ENCODE measurements around the gene MEAK7.

The MEAK7 gene

GRCh38 chr16:84509032-84509950, 4.8 kb upstream of the MEAK7 start:
- no peak for DNase-seq

- DNase-seq = no peak
Observed at GRCh38 chr16:84508502-84508901, 4.0 kb upstream of the MEAK7 start.

DNA sequence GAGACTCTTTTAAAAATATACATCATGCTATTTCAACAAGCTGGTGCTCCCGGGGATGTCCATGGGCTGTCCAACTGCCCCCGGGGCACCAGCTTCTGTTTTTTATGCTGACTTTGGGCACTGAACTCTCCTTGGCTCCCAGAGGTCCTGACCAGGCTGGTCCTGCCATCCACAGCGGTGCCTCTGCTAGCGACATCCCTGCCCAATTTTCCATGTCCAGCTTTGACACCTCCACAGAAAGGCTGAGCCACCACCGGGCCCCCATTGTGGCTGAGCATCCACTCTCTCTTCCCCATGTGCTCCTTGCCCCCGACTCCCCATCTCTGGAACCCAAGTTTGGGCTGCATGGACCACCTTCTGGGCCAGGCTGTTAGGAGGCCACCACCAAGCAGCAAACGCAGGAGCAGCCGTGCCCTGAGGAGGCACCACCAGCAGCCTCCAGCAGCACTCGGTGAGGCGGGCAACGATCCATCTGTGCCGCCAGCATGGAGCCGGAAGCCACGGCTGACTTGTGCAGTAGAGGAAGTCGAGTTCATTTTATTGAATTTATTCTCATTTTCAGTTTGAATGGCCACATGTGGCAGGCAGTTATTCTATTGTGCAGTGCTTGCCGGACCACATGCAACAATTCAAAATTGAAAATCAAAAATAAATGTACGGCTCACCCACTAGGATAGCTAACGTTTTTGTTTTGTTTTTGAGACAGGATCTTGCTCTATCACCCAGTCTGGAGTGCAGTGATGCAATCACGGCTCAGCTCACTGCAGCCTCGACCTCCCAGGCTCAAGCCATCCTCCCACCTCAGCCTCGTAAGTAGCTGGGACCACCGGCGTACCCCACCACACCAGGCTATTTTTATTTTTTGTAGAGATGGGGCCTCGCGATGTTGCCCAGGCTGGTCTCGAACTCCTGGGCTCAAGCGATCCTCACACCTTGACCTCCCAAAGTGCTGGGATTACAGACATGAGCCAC, 2.8 kb upstream of the MEAK7 start:
- DNase-seq = no peak

- no peak for DNase-seq
Observed at GRCh38 chr16:84505249-84506187, 1.1 kb upstream of the MEAK7 start.

GRCh38 chr16:84503751-84504395, 586 bp downstream of the MEAK7 start:
- DNase-seq = no peak

- DNase-seq = no peak
Observed at GRCh38 chr16:84502581-84502980, 1.9 kb downstream of the MEAK7 start.

- no peak for DNase-seq
Observed at GRCh38 chr16:84502075-84502474, 2.4 kb downstream of the MEAK7 start.

DNA sequence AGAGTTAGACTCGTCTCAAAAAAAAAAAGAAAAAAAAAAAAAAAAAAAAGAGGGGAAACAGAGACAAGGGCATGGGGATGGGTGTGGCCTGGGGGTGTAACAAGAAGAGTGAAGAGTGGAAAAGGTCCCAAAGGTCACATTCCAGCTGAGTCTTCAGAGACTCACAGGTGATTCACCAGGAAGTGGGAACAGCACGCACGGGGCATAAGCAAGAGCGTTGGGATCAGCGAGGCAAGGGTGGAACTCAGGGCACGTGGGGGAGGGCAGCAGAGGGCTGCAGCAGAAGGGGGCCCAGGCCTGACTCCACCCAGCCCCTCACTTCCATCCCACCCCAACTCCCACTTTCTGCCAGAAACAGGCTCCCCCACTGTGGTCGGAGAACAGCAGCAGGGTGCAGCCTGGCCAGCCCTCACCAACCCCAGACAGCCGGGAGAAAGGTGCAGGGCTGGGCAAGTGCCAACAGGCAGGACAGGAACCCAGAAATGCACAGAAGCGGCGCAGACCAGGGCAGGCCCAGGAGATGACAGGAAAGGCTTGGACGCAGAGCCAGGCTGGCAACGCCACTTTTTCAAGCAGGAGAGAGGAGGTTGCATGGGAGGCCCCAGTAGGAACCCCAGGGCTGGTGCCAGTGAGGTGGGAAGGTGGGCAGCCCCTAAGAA, 3.3 kb downstream of the MEAK7 start:
- no peak for DNase-seq

GRCh38 chr16:84500531-84500930, 3.9 kb downstream of the MEAK7 start:
- no peak for DNase-seq

DNA sequence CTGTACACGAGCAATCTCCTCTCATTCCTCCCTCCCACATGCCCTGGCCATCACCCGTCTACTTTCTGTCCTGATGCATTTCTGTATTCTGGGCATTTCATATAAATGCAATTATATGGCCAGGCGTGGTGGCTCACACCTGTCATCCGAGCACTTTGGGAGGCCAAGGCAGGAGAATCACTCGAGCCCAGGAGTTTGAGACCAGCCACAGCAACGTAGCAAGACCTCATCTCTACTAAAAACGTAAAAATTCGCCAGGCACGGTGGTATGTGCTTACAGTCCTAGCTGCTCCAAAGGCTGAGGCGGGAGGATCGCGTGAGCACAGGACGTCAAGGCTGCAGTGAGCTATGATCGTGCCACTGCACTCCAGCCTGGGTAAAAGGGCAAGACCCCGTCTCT, 4.8 kb downstream of the MEAK7 start:
- DNase-seq = no peak

DNA sequence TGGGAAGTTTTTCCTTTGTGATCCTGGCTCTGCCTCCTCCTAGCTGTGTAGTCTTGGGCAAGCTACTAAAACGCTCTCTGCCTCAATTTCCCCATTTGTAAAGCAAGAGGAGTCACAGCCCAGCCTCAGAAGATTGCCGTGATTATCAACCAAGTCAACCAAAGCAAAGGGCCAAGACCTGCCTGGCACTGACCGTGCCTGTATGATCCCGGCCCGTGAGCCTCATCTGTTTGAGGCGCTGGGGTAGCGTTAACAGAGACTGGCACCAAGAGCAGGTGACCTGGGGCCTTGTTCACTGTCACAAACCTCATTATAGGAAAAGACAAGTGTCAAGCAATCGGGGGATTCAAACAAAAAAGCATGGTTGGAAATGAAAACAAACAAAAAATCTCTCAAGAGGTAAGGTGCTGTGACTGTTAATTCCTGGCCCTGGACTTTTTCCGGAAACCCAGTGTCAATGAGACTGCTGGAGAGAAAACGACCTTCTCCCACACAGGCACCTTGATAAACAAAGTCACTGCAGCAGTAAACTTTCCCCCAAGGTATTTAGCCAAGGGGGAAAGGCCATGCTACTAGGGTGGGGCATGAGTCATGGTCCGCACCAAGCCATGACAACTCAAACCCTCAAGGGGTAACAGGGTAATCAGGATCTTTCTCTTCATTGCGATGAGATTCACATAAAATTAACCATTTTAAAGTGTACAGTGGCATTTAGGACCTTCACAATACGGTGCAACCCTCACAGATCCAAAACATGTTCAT, 5.4 kb downstream of the MEAK7 start:
- no peak for DNase-seq

DNA sequence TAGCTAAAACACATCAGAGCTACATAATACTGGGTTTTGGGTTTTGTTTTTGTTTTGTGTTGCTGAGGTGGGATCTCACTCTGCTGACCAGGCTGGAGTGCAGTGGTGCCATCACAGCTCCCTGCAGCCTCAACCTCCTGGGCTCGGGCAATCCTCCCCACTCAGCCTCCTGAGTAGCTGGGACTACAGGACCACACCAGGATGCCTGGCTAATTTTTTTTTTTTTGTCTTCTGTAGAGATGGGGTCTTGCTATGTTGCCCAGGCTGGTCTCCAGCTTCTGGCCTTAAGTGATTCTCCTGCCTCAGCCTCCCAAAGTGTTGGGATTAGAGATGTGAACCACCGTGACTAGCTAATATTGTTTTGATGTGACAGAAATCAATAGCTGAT, 6.2 kb downstream of the MEAK7 start:
- DNase-seq = no peak

DNA sequence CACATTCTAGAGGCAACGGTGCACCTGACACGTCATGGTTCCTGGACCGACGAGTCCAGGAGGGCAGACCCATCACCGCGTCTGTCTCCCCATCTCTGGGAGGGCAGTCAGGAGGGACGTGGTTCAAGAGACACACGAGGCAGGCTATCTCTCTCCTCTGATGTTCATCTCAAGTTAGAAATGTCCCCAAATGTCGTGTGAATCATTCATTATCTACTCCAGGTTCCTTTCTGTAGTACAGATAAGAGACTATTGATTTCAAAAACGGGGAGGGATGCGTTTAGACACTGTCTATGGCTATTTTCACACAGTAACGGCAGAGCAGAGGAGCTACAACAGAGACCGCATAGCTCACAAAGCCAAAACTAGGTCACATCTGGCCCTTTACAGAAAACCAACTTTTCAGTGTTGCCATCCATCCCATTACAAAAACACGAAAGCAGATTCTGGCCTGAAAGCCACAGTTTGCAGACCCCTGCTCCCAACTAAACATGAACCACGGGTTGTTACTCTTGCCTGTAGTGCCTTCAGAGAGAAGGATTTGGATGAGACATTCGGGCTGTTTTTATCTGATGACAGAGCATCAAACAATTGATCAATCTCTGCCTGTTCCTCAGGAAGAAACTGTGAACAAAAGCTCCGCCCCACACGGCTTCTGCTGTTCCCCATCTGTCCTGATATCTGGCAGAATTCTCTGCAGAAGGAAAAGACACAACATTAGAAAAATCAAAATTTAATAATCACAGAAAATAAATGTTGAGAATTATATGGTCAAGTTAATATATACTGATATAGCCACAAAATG, 6.8 kb downstream of the MEAK7 start:
- no peak for DNase-seq

DNA sequence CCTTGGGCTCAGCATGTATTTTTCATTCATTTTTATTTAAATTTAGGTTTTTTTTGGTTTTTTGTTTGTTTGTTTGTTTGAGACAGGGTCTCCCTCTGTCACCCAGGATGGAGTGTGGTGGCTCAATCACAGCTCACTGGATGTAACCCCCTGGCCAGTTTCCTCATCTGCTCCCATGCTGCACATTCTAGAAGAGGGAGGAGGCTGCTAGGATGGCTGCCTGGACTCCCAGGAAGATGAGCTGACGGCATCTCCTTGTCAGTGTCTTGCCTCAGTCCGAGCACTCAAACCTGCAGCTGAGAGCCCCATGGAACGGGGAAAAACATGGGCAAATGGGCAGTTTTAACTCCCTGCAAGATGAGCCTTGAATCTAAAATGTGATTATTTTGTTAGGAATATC, 7.5 kb downstream of the MEAK7 start:
- no peak for DNase-seq

GRCh38 chr16:84495506-84495905, 9.0 kb downstream of the MEAK7 start:
- no peak for DNase-seq

DNA sequence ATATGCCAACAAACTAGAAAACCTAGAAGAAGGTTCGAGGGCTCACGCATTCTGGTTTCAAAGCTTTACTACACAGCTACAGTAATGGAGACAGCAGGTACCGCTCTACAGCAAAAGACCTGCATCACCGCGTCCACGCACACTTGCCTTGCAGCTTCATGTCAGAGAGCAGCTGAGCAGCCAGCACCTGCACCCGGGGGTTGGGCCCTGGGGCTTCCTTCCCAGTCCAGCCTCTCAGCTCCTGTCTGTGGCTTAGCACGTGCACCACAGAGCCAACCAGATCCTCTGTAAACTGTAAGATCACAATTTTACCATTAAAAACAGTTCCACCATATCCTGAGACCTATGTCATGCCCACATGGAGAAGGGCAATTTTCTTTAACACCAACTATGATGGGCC, 15.3 kb downstream of the MEAK7 start:
- DNase-seq = no peak

GRCh38 chr16:84487358-84487757, 17.1 kb downstream of the MEAK7 start:
- no peak for DNase-seq

- DNase-seq = no peak
Observed at GRCh38 chr16:84486551-84487235, 17.8 kb downstream of the MEAK7 start.

GRCh38 chr16:84486126-84486525, 18.3 kb downstream of the MEAK7 start:
- DNase-seq = no peak
